Muscle layer of duodenum (tissue), 2 donors: ENCODE results near the gene SUMO2.
A peak's percentile ranks its signal among the peaks of the same experiment; 100 is the strongest.
"Not testable (repeated sequence)": the region's sequence is repeated elsewhere in the genome, so short reads cannot be mapped to it uniquely, and the experiment has no call there.

Experiments
- H3K27ac ChIP-seq: one replicate; pipeline ENCODE4 v1.7.0; 2013; ENCODE audit warnings: mild to moderate bottlenecking, low read length
- H3K27me3 ChIP-seq: one replicate; pipeline ENCODE4 v1.7.0; 2013; ENCODE audit warnings: low read depth, mild to moderate bottlenecking, control low read depth, low read length
- H3K36me3 ChIP-seq, 2 donors: one replicate each; pipeline ENCODE4 v1.7.0; 2013; ENCODE audit warnings: low read length in 2 of 2, control low read depth in 1 of 2, mild to moderate bottlenecking in 1 of 2; ENCODE audit not compliant: insufficient read depth in 2 of 2, control insufficient read depth in 1 of 2
- H3K4me1 ChIP-seq, 2 donors: one replicate each; pipeline ENCODE4 v1.7.0; 2013; ENCODE audit warnings: low read length in 2 of 2, mild to moderate bottlenecking in 2 of 2, control low read depth in 1 of 2, moderate library complexity in 1 of 2; ENCODE audit not compliant: insufficient read depth in 2 of 2, control insufficient read depth in 1 of 2
- H3K4me3 ChIP-seq, 2 donors: one replicate each; pipeline ENCODE4 v1.7.0; 2013; ENCODE audit warnings: low read length in 2 of 2, low read depth in 1 of 2, mild to moderate bottlenecking in 1 of 2
- H3K9me3 ChIP-seq, 2 donors: one replicate each; pipeline ENCODE4 v1.7.0; 2013; ENCODE audit warnings: low read length in 2 of 2, control low read depth in 1 of 2, mild to moderate bottlenecking in 1 of 2; ENCODE audit not compliant: control insufficient read depth in 1 of 2
- donor health status: healthy.

The SUMO2 gene

DNA sequence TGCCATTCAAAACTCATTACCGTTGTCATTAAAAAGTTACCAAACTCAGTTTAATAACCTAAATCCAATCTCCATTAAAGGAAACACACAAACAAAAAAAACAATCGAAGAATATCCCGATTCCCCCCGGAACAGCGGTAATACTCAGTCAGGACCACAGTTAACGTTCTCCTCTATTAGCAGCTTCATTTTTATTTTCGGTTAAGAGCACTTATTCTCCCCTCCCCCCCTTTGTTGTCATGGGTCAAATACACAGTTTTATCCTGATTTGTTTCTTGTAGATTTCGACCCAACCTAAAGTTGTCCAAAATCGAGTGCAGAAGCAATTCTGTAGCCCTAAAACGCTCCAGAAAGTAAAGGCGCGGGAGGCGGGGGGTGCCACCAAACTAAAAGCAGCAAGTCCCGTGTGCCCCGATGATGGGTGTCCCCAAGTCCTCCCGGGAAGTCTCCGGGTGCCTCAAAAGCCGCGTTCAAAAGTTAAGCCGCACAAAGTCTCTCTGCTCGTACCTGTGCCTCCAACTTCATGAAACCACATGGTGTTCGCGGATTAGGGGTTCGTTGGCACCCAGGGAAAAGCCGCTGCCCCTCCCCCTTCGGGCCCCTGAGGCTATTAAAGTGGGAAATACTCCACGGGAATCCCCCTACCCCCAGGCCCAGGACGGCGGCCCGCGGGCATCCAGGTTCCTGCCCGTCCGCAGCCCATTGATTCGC is 996 bp downstream of the SUMO2 start:
- Histone ChIP-seq H3K4me3 (peak overlapping the region; percentile 62 to 98), H3K4me1 (peaks cover 0 to 25% of the 10 kb centered on the region in 2 donors), H3K27me3 (no peaks in the 10 kb centered on the region), H3K27ac (peak overlapping the region; percentile 7), H3K36me3 (peaks cover 0 to 13% of the 10 kb centered on the region in 2 donors), H3K9me3 (no peaks in the 10 kb centered on the region)

DNA sequence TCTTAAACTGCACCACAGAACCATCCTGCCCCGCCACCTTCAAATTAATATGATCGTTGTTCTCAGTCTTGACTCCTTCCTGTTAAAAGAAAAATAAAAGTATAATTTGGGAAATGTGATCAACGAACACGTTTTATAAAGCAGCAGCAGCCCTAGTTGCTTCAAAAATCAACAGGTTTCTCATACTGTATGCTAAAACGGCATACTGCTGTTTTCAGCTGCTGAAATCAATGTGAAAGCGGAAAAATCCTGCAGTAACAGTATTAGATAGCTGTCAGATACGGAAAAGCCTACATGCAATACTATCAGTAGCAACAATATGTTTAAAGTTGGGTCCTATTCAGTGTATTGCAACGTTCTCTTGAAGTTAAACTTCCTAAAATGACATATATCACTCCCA is 1.6 kb downstream of the SUMO2 start:
- Histone ChIP-seq H3K4me1 (peaks cover 0 to 25% of the 10 kb centered on the region in 2 donors), H3K36me3 (peaks cover 0 to 13% of the 10 kb centered on the region in 2 donors), H3K9me3 (no peaks in the 10 kb centered on the region), H3K27me3 (no peaks in the 10 kb centered on the region), H3K27ac (peak overlapping the region; percentile 7), H3K4me3 (peak overlapping the region; percentile 62 to 98)

DNA sequence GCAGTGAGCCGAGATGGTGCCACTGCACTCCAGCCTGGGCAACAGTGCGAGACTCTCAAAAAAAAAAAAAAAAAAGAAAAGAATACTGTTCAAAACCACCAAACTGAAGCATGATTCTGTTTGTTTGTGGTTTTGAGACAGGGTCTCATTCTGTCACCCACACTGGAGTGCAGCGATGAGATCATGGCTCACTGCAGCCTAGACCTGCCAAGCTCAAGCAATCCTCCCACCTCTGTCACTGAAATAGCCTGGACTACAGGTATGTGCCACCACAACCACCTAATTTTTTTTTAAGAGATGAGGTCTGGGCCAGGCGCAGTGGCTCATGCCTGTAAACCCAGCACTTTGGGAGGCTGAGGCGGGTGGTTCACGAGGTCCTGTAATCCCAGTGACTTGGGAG is 4.3 kb downstream of the SUMO2 start:
- Histone ChIP-seq H3K27me3 (no peaks in the 10 kb centered on the region), H3K4me3 (no peak overlapping the region), H3K27ac (no peak overlapping the region), H3K36me3 (peaks cover 8 to 30% of the 10 kb centered on the region in 2 donors), H3K4me1 (peaks cover 0 to 25% of the 10 kb centered on the region in 2 donors), H3K9me3 (no peaks in the 10 kb centered on the region)

DNA sequence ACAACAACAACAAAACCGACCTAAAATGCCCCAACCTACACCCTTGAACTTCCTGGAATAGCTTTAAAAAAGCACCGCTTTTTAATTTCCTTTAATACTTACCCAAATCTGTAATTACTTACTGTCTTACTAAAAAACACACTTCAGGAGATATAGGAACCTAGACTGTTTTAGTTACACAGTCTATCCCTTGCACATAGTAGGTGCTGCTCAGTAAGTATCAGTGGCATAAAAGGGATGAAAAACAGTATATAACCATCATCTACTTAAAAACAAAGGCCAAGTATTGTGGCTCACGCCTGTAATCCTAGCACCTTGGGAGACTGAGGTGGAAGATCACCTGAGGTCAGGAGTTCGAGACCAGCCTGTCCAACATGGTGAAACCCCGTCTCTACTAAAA is 6.1 kb downstream of the SUMO2 start:
- H3K27ac ChIP-seq = no peak overlapping the region
- peaks cover 16 to 35% of the 10 kb centered on the region in 2 donors for H3K36me3 ChIP-seq
- no peaks in the 10 kb centered on the region for H3K9me3 ChIP-seq
- no peak overlapping the region for H3K4me3 ChIP-seq
- H3K27me3 ChIP-seq = no peaks in the 10 kb centered on the region
- peaks cover 0 to 27% of the 10 kb centered on the region in 2 donors for H3K4me1 ChIP-seq

DNA sequence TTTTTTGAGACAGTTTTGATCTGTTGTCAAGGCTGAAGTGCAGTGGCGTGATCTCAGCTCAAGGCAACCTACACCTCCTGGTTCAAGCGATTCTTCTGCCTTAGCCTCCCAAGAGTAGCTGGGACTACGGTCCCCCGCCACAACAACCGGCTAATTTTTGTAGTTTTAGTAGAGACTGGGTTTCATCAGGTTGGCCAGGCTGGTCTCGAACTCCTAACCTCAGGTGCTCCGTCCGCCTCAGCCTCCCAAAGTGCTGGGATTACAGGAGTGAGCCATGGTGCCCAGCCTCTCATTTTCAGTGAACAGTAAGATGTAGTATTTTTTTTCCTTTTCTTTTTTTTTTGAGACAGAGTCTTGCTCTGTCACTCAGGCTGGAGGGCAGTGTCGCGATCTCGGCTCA is 7.8 kb downstream of the SUMO2 start:
- no peak overlapping the region for H3K4me3 ChIP-seq
- peaks cover 0 to 19% of the 10 kb centered on the region in 2 donors for H3K4me1 ChIP-seq
- peaks cover 16 to 38% of the 10 kb centered on the region in 2 donors for H3K36me3 ChIP-seq
- no peak overlapping the region for H3K27ac ChIP-seq
- H3K9me3 ChIP-seq = no peaks in the 10 kb centered on the region
- H3K27me3 ChIP-seq = no peaks in the 10 kb centered on the region

DNA sequence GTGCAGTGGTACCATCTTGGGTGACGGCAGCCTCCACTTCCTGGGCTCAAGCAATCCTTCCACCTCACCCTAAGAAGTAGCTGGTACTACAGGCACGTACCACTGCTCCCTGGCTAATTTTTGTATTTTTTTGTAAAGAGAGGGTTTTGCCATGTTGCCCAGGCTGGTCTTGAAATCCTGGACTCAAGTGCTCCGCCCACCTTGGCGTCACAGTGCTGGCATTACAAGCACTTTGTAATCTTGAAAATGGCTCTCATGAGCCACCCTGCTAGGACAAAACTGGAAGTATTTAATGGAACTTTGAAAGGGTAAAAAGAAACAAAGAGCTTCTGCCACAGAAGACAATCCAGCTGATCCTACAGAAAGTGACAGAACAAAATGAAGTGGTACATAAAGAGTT is 9.2 kb downstream of the SUMO2 start:
- Histone ChIP-seq H3K36me3 (peaks cover 16 to 35% of the 10 kb centered on the region in 2 donors), H3K4me1 (peaks cover 0 to 10% of the 10 kb centered on the region in 2 donors), H3K27ac (no peak overlapping the region), H3K27me3 (no peaks in the 10 kb centered on the region), H3K4me3 (no peak overlapping the region), H3K9me3 (no peaks in the 10 kb centered on the region)

DNA sequence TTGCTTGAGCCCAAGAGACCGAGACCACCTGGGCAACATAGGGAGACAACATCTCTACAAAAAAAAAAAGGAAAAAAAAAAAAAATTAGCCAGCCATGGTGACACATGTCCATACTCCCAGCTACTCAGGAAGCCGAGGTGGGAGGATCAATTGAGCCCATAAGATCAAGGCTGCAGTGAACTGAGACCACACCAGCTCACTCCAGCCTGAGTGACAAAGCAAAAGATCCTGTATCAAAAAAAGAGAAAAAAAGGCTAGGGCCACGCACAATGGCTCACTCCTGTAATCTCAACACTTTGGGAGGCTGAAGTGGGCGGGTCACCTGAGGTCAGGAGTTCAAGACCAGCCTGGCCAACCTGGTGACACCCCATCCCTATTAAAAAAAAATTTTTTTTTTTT is 13.8 kb downstream of the SUMO2 start:
- Histone ChIP-seq H3K27me3 (no peaks in the 10 kb centered on the region), H3K36me3 (peaks cover 13 to 32% of the 10 kb centered on the region in 2 donors), H3K9me3 (no peaks in the 10 kb centered on the region), H3K4me1 (peaks cover 0 to 7% of the 10 kb centered on the region in 2 donors), H3K27ac (no peak overlapping the region), H3K4me3 (no peak overlapping the region)

DNA sequence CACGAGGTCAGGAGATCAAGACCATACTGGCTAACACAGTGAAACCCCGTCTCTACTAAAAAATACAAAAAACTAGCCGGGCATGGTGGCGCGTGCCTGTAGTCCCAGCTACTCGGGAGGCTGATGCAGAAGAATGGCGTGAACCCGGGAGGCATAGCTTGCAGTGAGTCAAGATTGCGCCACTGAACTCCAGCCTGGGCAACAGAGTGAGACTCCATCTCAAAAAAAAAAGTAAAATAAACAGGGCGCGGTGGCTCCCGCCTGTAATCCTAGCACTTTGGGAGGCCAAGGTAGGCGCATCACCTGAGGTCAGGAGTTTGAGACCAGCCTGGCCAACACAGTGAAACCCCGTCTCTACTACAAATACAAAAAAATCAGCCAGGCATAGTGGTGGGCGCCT is 18.2 kb downstream of the SUMO2 start:
- not testable (repeated sequence) for H3K27me3 ChIP-seq, H3K4me3 ChIP-seq, H3K4me1 ChIP-seq, H3K9me3 ChIP-seq, H3K27ac ChIP-seq
- peaks cover 0 to 19% of the 10 kb centered on the region in 2 donors for H3K36me3 ChIP-seq

DNA sequence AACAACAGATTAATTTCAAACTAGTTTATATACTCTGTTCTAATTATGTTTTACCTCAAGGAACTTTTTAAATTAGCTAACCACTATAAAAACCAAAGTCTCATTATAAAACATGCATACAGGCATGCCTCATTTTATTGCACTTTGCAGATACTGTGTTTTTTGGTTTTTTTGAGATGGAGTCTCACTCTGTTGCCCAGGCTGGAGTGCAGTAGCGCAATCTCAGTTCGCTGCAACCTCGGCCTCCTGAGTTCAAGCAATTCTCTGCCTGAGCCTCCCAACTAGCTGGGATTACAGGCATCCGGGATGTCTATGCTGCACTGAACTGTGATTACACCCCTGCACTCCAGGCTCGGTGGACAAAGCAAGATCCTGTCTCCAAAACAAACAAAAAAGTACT is 19.7 kb downstream of the SUMO2 start:
- H3K27ac ChIP-seq = no peak overlapping the region
- no peaks in the 10 kb centered on the region for H3K27me3 ChIP-seq
- H3K9me3 ChIP-seq = no peaks in the 10 kb centered on the region
- H3K4me3 ChIP-seq = no peak overlapping the region
- no peaks in the 10 kb centered on the region for H3K4me1 ChIP-seq
- peaks cover 0 to 19% of the 10 kb centered on the region in 2 donors for H3K36me3 ChIP-seq

DNA sequence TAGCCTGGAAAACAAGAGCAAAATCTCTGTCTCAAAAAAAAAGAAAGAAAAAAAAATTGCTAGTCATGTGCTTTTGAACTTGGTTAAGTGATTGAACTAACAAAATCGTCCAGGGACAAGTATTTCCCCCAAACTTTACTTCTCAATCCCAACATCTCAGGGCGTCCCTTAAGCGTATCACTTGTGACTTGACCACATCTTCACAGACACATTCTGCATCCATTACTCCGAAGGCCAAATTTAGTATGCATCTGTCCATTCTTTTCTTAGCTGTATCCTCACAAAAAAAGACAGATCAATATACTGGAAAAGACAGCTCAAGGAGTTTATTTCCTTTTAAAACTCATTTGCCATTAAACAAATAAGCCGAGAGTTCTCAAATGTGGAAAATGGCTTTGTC is 22.5 kb downstream of the SUMO2 start:
- H3K9me3 ChIP-seq = no peaks in the 10 kb centered on the region

DNA sequence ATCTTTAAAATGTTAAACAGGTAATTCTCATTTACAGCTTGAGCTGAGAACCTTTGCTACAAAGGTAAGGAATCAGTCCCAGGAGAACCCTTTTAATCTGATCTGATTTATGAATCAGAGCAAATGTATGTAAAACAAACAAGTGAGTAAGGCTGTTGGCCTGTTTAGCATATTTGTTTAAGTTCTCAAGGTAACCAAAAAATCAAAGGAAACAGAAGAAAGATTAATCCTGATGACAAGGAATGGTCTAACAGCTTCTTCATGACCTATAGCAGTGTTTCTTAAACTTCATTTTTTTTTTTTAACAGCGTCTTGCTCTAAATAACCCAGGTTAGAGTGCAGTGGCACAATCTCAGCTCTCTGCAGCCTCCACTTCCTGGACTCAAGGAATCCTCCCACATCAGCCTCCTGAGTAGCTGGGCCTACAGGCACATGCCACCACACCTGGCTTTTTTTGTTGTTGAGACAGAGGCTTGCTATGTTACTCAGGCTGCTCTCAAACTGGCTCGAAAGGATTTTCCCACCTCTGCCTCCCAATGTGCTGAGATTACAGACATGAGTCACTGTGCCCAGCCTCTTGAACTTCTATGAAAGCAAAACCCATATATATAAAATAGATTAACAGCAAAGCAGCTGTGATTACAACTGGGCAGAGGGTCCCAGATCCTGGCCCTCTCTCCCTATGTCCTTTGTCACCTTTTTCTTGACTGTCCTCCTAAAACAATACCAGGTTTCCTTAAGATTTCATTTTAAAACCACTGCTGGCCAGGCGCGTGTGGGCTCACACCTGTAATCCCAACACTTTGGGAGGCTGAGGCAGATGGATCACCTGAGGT is 23.3 kb downstream of the SUMO2 start:
- no peaks in the 10 kb centered on the region for H3K27me3 ChIP-seq
- H3K4me3 ChIP-seq = no peak overlapping the region
- H3K9me3 ChIP-seq = no peaks in the 10 kb centered on the region
- H3K36me3 ChIP-seq = no peaks in the 10 kb centered on the region
- no peaks in the 10 kb centered on the region for H3K4me1 ChIP-seq
- H3K27ac ChIP-seq = no peak overlapping the region

More for the DNA sequence above, 22.5 kb downstream of the SUMO2 start:
- Histone ChIP-seq H3K27ac (no peak overlapping the region), H3K36me3 (peaks cover 0 to 5% of the 10 kb centered on the region in 2 donors), H3K4me1 (no peaks in the 10 kb centered on the region), H3K27me3 (no peaks in the 10 kb centered on the region), H3K4me3 (no peak overlapping the region)
